ENCODE results near the gene ANO2.

DNA sequence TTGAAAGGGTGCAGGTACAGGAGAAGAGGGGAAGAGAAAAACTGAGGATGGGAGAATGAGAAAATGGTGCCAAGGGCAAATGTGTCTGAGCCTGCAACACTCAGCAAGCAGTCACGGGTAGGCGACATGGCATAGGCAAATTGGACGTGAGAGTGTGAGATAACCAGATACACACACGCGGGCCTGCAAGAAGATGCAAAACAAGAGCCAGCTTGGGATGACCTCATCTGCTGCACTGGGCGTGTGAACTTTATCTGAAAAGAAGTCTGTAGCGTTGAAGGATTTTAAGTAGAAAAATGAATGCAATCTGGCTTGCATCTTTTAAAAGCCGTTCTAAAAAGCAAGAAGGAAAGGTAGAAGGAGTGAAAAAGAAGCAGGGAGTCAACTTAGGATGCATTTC, 352.7 kb downstream of the ANO2 start:
- no peak for TF ChIP-seq TCF12 (IDR thresholded peaks at IDR 0.05; ENCODE audit: low read depth)
- no peak for TF ChIP-seq ZBTB7A (IDR thresholded peaks at IDR 0.05; ENCODE audit: low read depth)
- no peak for TF ChIP-seq TEAD4 (IDR thresholded peaks at IDR 0.05)
- no peak for TF ChIP-seq FOXM1 (IDR thresholded peaks at IDR 0.05; ENCODE audit: borderline replicate concordance, low read depth)
- TF ChIP-seq, protein P1, sequence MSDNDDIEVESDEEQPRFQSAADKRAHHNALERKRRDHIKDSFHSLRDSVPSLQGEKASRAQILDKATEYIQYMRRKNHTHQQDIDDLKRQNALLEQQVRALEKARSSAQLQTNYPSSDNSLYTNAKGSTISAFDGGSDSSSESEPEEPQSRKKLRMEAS (IDR thresholded peaks at IDR 0.05): no peak
- TF ChIP-seq EGR1 (IDR thresholded peaks at IDR 0.05): no peak
- TF ChIP-seq YY1 (IDR thresholded peaks at IDR 0.05; ENCODE audit: low read depth): no peak
- TF ChIP-seq CEBPB (IDR thresholded peaks at IDR 0.05): no peak
